GM18861 (cell line): ENCODE results near the gene NOX1.
"Not testable (repeated sequence)": the region's sequence is repeated elsewhere in the genome, so short reads cannot be mapped to it uniquely, and the experiment has no call there.

ENCODE experiments used
- ATAC-seq: cut with Tn5 transposase; IDR thresholded peaks from one replicate; pipeline ENCODE4 v1.9.1; 2021; ENCODE audit not compliant: unreplicated experiment

NOX1 gene

GRCh38 chrX:100819837-100820666 is 54.1 kb downstream of the NOX1 start, which contains the start of gene CSTF2:
Gene CSTF2 (plus strand): TSS chrX:100820391. CDS start chrX:100820417, 26 bp downstream.
- ATAC-seq: peak; percentile 96

GRCh38 chrX:100819534-100819836 is 54.7 kb downstream of the NOX1 start:
- no peak for ATAC-seq

GRCh38 chrX:100817340-100817739 is 56.8 kb downstream of the NOX1 start:
- no peak for ATAC-seq

GRCh38 chrX:100812216-100813158 is 61.7 kb downstream of the NOX1 start:
- ATAC-seq: no peak

GRCh38 chrX:100808265-100808664 is 65.9 kb downstream of the NOX1 start:
- not testable (repeated sequence) for ATAC-seq

- no peak for ATAC-seq
These were observed 69.4 kb downstream of the NOX1 start for GRCh38 chrX:100804780-100805179.

- ATAC-seq: no peak
These were observed 71.3 kb downstream of the NOX1 start for GRCh38 chrX:100802843-100803242.

- ATAC-seq: no peak
These were observed 75.5 kb downstream of the NOX1 start for GRCh38 chrX:100798484-100799214.

- no peak for ATAC-seq
These were observed 76.8 kb downstream of the NOX1 start for GRCh38 chrX:100797359-100797758.

- ATAC-seq: not testable (repeated sequence)
These were observed 77.8 kb downstream of the NOX1 start for GRCh38 chrX:100796371-100796770.
